Measurements from ENCODE around the gene VTI1A. TPM values are rescaled to one million over a fixed set of nuclear protein-coding genes. Genes with fewer than 3 reads are reported as not detected.

The VTI1A gene
- total and polyA plus RNA-seq, 2 of the 8 experiments (the other 6 are each of a cell fraction or from before 2014, with no cell fraction given): 6.0 to 20.0 TPM

GRCh38 chr10:112519133-112519761, 72.2 kb downstream of the VTI1A start:
- FAIRE-seq: no peak
- Histone ChIP-seq H2BK5ac (ENCODE audit: low read depth, low read length) (no peak overlapping the region), H4K91ac (replicated peaks; ENCODE audit: insufficient read length, low read length) (no peak overlapping the region), H3K23ac (ENCODE audit: insufficient read length) (no peak overlapping the region), H3K36me3 (ENCODE audit: control insufficient read depth in 2 of 4, insufficient read depth in 4 of 4, low read length in 3 of 4) (no peaks in the 10 kb centered on the region), H4K5ac (ENCODE audit: insufficient read length, low read depth, low read length) (no peak overlapping the region), H3K4me2 (ENCODE audit: insufficient read depth in 1 of 2, low read depth in 2 of 2, low read length in 2 of 2) (no peak overlapping the region), H3K14ac (ENCODE audit: insufficient read length) (no peak overlapping the region), H2BK20ac (ENCODE audit: low read length) (no peak overlapping the region), H4K8ac (ENCODE audit: extremely low read depth, insufficient read depth, low read length) (no peak overlapping the region), H3K4me1 (replicated peaks in 1 of 4; ENCODE audit: control insufficient read depth in 3 of 4, insufficient read depth in 4 of 4, low read length in 3 of 4) (no peaks in the 10 kb centered on the region), H2AK5ac (ENCODE audit: low read depth, low read length) (no peak overlapping the region), H3K79me1 (ENCODE audit: low read depth, low read length) (no peaks in the 10 kb centered on the region), H3K23me2 (ENCODE audit: low read depth, low read length) (no peaks in the 10 kb centered on the region), H3K27ac (ENCODE audit: low read depth, low read length) (no peak overlapping the region), H2BK120ac (replicated peaks; ENCODE audit: low read depth, low read length) (no peak overlapping the region), H3K27me3 (replicated peaks in 1 of 4; ENCODE audit: control insufficient read depth in 3 of 4, extremely low read depth in 1 of 4, insufficient read depth in 3 of 4, low read length in 3 of 4) (no peaks in the 10 kb centered on the region), H3K18ac (ENCODE audit: extremely low read depth, low read length) (no peak overlapping the region), H3K9me3 (ENCODE audit: insufficient read depth in 2 of 2, low read depth in 1 of 2, low read length in 1 of 2) (no peaks in the 10 kb centered on the region), H3K4me3 (ENCODE audit: extremely low read depth in 1 of 4, insufficient read depth in 2 of 4, low read depth in 3 of 4, low read length in 4 of 4) (no peak overlapping the region), H3K9ac (replicated peaks in 1 of 4; ENCODE audit: extremely low read depth in 1 of 4, low read depth in 3 of 4, low read length in 3 of 4) (no peak overlapping the region), H2BK15ac (ENCODE audit: low read length) (no peak overlapping the region), H2BK12ac (ENCODE audit: low read depth, low read length) (no peak overlapping the region), H3K4ac (replicated peaks; ENCODE audit: insufficient read length, low read depth, low read length) (no peak overlapping the region), H3K79me2 (ENCODE audit: control insufficient read depth in 1 of 2, insufficient read depth in 2 of 2, low read length in 2 of 2) (no peaks in the 10 kb centered on the region), H2AFZ (ENCODE audit: low read length) (no peak overlapping the region), H4K20me1 (replicated peaks in 1 of 2; ENCODE audit: control insufficient read depth in 1 of 2, insufficient read depth in 2 of 2, low read length in 2 of 2) (no peaks in the 10 kb centered on the region), H3K56ac (replicated peaks; ENCODE audit: insufficient read length, low read depth, low read length) (no peak overlapping the region)
- 89% methylated on average over 5 of the region's 5 CpGs; no CpG with 5 or more reads in 1 of the 2 experiments for WGBS, 2 experiments (ENCODE audit: extremely low coverage in 1 of 2, insufficient coverage in 1 of 2, insufficient read length in 1 of 2, insufficient replicate concordance in 2 of 2, low coverage in 1 of 2, low lambda C conversion rate in 2 of 2, missing lambda C conversion rate in 1 of 2)
- ChIA-PET POLR2A (ENCODE audit: partially characterized antibody) (interaction anchor here (0.6 kb wide), 1 partner anchor 39 kb away, joined by 3 read pairs; no protein-coding TSS in a partner anchor), CTCF (ENCODE audit: partially characterized antibody) (interaction anchor here (1.4 to 1.6 kb wide), 2 partner anchors 16 to 47 kb away, joined by 3 to 5 read pairs; no protein-coding TSS in a partner anchor)
- TF ChIP-seq NANOG (IDR thresholded peaks at IDR 0.05; ENCODE audit: insufficient read depth, low read depth, low read length, poor library complexity, severe bottlenecking) (no peak), RAD21 (IDR thresholded peaks at IDR 0.05 in 1 of 2, conservative IDR thresholded peaks at IDR 0.05 in 1 of 2; ENCODE audit: low read depth in 2 of 2, low read length in 2 of 2) (no peak)
- no peak for DNase-seq (ENCODE audit: low read depth in 1 of 2, low spot score in 2 of 2)
